Activated T-helper 2 cell treated with anti-CD3 and anti-CD28 coated beads, Interferon-gamma antibody, Interleukin-2, Interleukin-4, amounts not matched to agents 10 μg/mL and 5 μg/mL and 100 μg/mL, durations not matched to agents 14 hours and 24 hours and 36 hours (primary cell): ENCODE data around the gene KCNJ15. TPM values are rescaled to one million over a fixed set of nuclear protein-coding genes. Genes with fewer than 3 reads are reported as not detected.
A peak's percentile ranks its signal among the peaks of the same experiment; 100 is the strongest.

ENCODE experiments used
- DNase-seq: peaks from one replicate; pipeline ENCODE4 v3.0.0; 2021; ENCODE audit warnings: low spot score
- H3K27ac Mint-ChIP-seq: one replicate; pipeline ENCODE4 v1.8.0; 2021; ENCODE audit warnings: mixed read lengths
- H3K27me3 Mint-ChIP-seq: one replicate; pipeline ENCODE4 v1.8.0; 2021; ENCODE audit warnings: low read depth, mixed read lengths
- H3K36me3 Mint-ChIP-seq: one replicate; pipeline ENCODE4 v1.8.0; 2021; ENCODE audit warnings: low read depth, mixed read lengths
- H3K4me1 Mint-ChIP-seq: one replicate; pipeline ENCODE4 v1.8.0; 2021; ENCODE audit warnings: low read depth, mixed read lengths
- H3K4me3 Mint-ChIP-seq: one replicate; pipeline ENCODE4 v1.8.0; 2021; ENCODE audit warnings: low read depth, mild to moderate bottlenecking, moderate library complexity, mixed read lengths
- H3K9me3 Mint-ChIP-seq: one replicate; pipeline ENCODE4 v1.8.0; 2021; ENCODE audit warnings: mixed read lengths
- intact Hi-C: fragments of 100-400 bp; cut with micrococcal nuclease; formaldehyde crosslinking; loops from one replicate; pipeline ENCODE4 v1.15.1; 2023
- total RNA-seq: library from RNA; stranded (reverse); gene quantifications from 2 replicates; pipeline ENCODE4 v1.2.3, GENCODE V29; 2022

KCNJ15 gene
- 0.27 and 0.60 TPM in 2 replicates for total RNA-seq

DNA sequence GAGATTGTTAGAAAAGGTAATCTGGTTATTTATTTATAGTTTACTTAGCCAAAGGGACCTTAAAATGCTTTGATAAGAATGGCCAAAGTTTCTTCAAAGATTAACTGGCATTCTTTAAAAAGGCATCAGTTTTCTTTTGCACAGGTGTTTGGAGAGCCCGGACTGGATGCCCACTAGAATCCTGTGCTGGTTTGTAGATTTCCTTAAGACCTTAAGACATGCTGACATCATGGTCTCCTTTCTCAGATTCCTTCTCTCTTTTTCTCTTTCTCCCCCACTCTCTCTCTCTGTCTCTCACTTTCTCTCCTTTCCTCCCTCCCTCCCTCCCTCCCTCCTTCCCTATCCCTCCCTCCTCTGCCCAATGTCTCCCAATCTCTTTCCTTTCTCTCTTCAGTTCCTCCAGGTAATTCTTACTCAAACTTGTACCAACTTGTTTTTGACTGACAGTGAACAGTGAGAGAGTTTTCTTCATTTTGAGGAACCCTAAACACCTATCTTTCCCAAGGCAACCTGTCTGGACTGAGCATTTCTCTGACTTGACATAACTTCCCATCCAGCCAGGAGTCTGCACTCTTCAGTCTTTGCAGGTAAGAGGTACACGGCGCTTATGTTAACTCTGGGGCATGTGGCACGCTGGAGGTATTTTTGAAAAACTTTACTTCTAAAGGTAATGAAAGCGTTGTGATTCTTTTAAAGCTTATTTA, at the start of gene KCNJ15:
Gene KCNJ15, plus strand, starts transcription at position 393 of the 704 bp plus-strand sequence. CDS start 42,271 bp downstream, outside the sequence.
- intact Hi-C loops = no loop called here
- Mint-ChIP-seq H3K27me3 (peaks cover 63% of the 10 kb centered on the region), H3K36me3 (no peaks in the 10 kb centered on the region), H3K4me3 (no peak within 1 kb of the TSS), H3K9me3 (no peaks in the 10 kb centered on the region), H3K4me1 (no peaks in the 10 kb centered on the region), H3K27ac (no peak within 1 kb of the TSS)
- DNase-seq = no peak

DNA sequence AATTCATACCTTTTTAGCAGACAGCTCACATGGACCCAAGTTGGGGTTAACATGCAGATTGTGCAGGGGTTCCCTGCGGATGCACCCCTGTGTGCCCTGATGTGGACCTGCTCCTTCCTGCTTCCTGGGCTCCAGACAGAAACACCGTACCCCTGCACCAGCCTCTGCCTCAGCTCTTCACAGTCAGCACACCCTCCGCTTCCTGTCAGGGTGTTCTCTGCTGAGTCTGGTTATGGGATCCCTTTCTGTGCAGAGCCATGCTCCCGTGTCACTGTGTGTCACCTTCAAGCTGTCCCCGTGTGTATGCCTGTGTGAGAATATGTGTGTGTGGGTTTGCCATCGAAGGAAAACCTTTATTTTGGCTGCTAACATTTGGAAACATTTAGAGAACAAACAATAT, 48.7 kb upstream of the KCNJ15 start:
- Mint-ChIP-seq H3K4me3 (no peak overlapping the region), H3K27ac (no peak overlapping the region)
- intact Hi-C loops = no loop called here

DNA sequence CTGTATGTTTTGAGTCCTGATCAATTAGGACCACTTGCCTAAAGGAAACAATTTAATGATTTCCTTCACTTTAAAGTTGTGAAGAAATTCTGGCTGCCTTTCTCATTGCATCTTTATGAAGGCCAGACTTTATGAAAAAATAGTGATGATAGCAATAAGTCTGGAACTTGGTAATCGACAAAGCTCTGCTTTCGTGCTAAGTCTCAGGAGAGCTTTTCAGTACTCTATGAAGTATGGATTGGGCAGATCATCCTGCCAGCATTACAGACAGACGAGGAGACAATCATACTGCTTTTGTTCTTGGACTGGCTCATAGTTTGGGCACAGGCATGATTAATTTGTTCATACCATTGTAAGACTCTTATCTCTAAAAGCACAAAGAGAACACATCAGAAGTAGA, 45.5 kb upstream of the KCNJ15 start:
- intact Hi-C loops = no loop called here
- Mint-ChIP-seq H3K4me1 (no peaks in the 10 kb centered on the region), H3K27ac (no peak overlapping the region), H3K36me3 (no peaks in the 10 kb centered on the region), H3K4me3 (no peak overlapping the region), H3K27me3 (peaks cover 22% of the 10 kb centered on the region), H3K9me3 (no peaks in the 10 kb centered on the region)
- no peak for DNase-seq

More for the DNA sequence above, 48.7 kb upstream of the KCNJ15 start:
- DNase-seq = no peak
- Mint-ChIP-seq H3K36me3 (no peaks in the 10 kb centered on the region), H3K4me1 (no peaks in the 10 kb centered on the region), H3K27me3 (peaks cover 16% of the 10 kb centered on the region), H3K9me3 (no peaks in the 10 kb centered on the region)

DNA sequence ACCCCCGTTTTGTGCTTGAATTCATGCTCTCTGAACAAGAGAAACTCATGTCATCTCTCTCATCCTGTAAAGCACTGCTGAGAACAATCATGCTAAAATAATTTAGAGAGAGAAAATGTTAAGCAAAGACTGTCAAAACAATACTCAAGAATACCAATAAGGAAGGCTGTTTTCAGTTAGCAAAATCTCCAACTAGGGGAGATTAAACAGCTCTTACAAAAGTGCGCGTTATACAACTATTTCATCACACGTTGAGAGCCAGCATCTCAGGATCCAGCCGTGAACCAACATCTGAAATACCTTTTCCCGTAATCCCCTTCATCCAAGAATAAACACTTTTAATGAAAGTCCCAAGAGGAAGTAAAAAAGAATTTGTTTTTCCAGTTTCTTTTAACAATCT, 44.1 kb upstream of the KCNJ15 start:
- Mint-ChIP-seq H3K27ac (no peak overlapping the region), H3K27me3 (peaks cover 24% of the 10 kb centered on the region), H3K9me3 (no peaks in the 10 kb centered on the region), H3K4me3 (no peak overlapping the region), H3K36me3 (no peaks in the 10 kb centered on the region), H3K4me1 (no peaks in the 10 kb centered on the region)
- DNase-seq = no peak
- intact Hi-C loops = no loop called here

DNA sequence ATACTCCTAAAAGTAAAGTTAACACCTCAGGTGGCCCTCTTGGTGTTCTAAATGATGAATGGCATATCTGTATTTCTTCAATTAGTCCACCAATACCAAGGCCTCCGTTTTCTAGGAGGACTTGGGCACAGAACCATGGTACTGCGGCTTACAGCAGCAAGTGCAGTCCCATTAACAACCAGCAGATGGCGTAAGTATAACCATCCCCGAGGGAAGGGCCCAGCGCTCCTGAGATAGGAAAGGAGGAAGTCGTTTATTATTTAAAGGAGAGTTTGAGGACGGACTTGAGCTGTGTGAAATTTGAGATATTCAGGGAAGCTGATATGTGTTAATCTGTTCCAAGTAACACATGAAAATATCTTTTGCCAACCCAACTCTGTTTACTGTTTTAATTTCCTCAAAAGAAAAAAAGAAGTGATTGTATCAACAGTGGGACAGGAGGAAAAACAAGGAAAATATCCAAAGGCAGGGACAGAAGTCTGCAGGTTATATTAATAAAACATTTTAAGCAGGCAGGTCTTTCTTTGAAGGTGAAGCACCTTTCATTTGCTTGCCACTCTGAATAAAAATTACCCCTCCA, 37.7 kb upstream of the KCNJ15 start:
- no peak overlapping the region for H3K27ac Mint-ChIP-seq

DNA sequence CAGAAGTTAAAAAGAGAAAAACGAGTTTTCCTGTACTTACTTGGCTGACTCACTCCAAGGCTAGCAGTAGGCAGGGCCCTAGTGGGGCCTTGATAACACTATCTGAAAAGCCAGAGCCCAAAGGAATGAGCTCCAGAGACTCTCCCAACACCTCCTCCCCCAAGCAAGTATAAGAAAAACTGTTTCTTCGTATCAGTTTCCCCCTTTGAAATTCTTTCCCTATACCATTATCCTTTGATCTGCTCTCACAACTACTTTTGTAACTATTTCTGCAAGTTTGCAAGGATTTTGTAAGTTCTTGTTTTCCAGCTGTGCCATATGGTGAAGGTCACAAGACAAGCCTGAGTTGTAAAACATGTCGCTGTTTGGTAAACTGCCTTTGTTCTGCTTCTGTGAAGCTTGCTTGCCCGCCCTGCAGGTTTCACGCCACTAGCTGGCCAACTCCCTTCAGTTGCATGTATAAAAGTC, 36.5 kb upstream of the KCNJ15 start:
- intact Hi-C loops = no loop called here
- H3K36me3 Mint-ChIP-seq = peaks cover 3% of the 10 kb centered on the region
- no peak overlapping the region for H3K27ac Mint-ChIP-seq
- H3K4me1 Mint-ChIP-seq = peaks cover 6% of the 10 kb centered on the region
- no peak overlapping the region for H3K4me3 Mint-ChIP-seq
- H3K27me3 Mint-ChIP-seq = peaks cover 5% of the 10 kb centered on the region
- peaks cover 29% of the 10 kb centered on the region for H3K9me3 Mint-ChIP-seq
- DNase-seq = no peak

More for the DNA sequence above, 37.7 kb upstream of the KCNJ15 start:
- Mint-ChIP-seq H3K9me3 (peaks cover 26% of the 10 kb centered on the region), H3K27me3 (peaks cover 6% of the 10 kb centered on the region), H3K4me3 (no peak overlapping the region), H3K36me3 (peaks cover 3% of the 10 kb centered on the region), H3K4me1 (peaks cover 6% of the 10 kb centered on the region)
- peak; percentile 35 for DNase-seq
- intact Hi-C loops = loop anchor here (1.0 to 2.0 kb wide), 3 partner anchors 60 to 137 kb away; no protein-coding TSS in a partner anchor

DNA sequence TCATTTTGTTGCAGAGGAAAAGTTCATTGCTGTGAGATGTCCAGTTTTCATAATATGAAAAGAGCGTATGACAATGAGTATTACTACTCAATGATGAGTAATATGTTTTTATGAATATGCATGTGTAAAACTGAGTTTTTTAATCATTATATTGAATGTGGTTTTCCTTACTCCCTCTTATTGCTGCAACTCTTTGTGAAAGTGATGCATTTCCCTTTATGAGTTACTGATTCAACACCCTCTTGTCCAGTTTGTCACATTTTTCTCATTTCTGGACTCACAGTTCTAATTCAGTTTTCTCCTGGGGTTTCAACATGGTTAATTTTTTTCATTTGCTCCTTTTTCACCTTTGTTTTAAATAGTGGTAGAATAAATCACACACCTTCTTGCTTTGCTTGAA, 35.2 kb upstream of the KCNJ15 start:
- Mint-ChIP-seq H3K27ac (no peak overlapping the region), H3K4me1 (peaks cover 6% of the 10 kb centered on the region), H3K4me3 (no peak overlapping the region), H3K36me3 (peaks cover 3% of the 10 kb centered on the region), H3K9me3 (peaks cover 30% of the 10 kb centered on the region), H3K27me3 (peaks cover 2% of the 10 kb centered on the region)
- intact Hi-C loops = no loop called here
- no peak for DNase-seq

DNA sequence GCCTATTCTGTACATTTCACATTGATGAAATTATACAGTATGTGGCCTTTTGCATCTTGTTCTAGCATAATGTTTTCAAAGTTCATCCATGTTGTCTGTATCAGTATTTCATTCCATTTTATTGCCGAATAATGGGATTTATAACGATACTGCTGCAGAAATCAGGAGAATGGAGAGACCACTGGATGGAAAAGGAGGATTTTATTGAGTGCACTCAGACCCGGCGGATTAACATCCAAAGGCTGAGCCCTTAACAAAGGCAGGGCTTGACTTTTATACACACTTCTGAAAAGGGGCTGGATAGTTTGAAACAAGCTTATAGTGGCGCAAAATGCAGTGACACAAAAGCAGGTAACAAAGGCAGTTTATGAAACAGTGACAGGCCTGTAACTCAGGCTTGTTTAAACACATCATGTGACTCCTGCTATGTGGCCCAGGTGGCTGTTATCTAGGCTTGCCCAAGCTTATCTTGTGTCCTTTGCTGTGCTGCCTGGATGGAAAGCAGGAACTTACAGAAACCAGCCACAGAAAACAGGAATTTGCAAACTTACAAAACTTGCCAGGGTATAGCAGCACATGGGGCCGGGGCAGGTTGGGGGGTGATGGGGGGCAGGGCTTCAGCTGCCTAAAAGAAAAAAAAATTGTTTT, 32.8 kb upstream of the KCNJ15 start:
- peaks cover 6% of the 10 kb centered on the region for H3K4me1 Mint-ChIP-seq
- H3K27ac Mint-ChIP-seq = no peak overlapping the region
- H3K36me3 Mint-ChIP-seq = peaks cover 2% of the 10 kb centered on the region
- no peak for DNase-seq
- intact Hi-C loops = no loop called here
- peaks cover 51% of the 10 kb centered on the region for H3K9me3 Mint-ChIP-seq
- no peaks in the 10 kb centered on the region for H3K27me3 Mint-ChIP-seq
- no peak overlapping the region for H3K4me3 Mint-ChIP-seq

DNA sequence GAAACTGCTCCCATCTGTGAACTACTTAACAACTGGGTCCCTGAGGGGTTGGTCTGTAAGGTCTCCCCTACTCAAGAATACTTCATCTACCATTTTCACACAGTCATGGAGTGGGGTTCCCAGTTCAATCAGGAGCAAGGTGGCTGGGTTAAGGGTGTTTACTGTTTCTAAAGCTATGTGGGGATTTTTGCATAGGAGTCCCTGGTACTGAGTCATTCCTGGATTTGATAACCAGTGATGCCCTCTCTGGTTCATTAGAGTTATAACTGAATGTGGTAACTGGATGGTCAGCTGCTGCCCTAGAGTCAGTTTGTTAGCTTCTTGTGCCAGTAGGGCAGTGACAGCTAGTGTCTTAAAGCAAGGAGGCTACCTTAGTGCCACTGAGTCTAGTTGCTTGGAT, 29.4 kb upstream of the KCNJ15 start:
- no peaks in the 10 kb centered on the region for H3K36me3 Mint-ChIP-seq
- no peaks in the 10 kb centered on the region for H3K4me1 Mint-ChIP-seq
- peaks cover 69% of the 10 kb centered on the region for H3K9me3 Mint-ChIP-seq
- no peak overlapping the region for H3K27ac Mint-ChIP-seq
- no peak overlapping the region for H3K4me3 Mint-ChIP-seq
- intact Hi-C loops = no loop called here
- DNase-seq = no peak
- H3K27me3 Mint-ChIP-seq = no peaks in the 10 kb centered on the region

DNA sequence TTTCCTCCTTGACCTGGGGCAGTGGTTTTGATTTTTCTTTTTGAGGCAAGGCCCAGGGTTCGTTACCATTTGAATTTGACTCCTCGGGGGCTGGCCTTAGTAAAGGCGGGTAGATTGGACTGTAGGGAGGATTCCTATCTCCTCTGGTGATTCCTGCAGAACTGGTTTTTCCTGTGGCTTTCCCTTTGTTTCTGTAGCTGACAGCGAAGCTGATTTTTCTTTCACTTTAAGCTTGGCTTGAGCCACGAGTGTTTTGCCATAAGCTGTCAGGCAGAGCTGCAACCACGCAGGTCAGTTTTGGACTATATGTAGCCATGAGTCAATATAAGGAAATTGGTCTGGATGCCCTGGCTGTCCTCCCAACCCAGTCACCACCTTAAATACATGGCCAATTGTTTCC, 28.7 kb upstream of the KCNJ15 start:
- Mint-ChIP-seq H3K36me3 (no peaks in the 10 kb centered on the region), H3K27me3 (no peaks in the 10 kb centered on the region), H3K4me3 (no peak overlapping the region), H3K4me1 (no peaks in the 10 kb centered on the region), H3K27ac (no peak overlapping the region), H3K9me3 (peaks cover 66% of the 10 kb centered on the region)
- intact Hi-C loops = no loop called here
- DNase-seq = no peak

DNA sequence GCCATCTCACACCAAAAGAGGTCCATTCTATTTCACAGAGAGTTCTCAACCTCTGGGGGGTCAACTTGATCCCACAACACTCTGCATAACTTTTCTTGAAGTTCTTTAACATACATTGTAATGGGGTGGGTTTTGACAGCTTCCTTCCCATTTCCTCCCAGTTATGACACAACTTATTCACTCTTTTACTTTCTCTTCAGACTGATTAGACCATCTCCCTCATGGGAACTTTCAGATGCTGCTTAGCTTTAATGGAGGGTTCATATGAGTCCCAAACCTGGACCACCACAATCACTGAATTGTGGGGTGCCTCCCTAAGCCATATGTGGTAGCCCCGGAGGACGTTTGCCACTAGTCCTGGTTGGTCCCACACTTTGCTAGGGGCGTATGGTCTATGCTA, 28.3 kb upstream of the KCNJ15 start:
- intact Hi-C loops = no loop called here
- Mint-ChIP-seq H3K4me1 (no peaks in the 10 kb centered on the region), H3K4me3 (no peak overlapping the region), H3K9me3 (peaks cover 65% of the 10 kb centered on the region), H3K36me3 (no peaks in the 10 kb centered on the region), H3K27ac (no peak overlapping the region), H3K27me3 (no peaks in the 10 kb centered on the region)
- DNase-seq = no peak

DNA sequence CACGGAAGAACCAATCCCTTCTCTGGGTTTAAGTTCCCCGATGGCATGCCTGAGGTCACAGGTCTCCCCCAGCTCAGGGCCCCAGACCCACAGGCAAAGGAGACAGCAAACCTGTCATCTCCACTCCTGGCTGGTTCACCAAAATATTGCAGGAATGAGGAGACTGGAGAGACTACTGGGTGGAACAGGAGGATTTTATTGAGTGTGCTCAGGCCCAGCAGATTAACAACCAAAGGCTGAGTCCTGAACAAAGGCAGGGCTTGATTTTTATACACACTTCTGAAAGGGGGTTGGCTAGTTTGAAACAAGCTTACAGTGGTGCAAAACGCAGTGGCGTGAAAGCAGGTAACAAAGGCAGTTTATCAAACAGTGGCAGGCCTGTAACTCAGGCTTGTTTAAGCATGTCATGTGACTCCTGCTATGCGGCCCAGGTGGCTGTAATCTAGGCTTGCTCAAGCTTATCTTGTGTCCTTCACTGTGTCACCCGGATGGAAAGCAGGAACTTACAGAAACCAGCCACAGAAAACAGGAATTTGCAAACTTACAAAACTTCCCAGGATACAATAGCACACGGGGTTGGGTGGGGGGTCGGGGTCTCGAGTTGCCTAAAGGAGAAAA, 27.4 kb upstream of the KCNJ15 start:
- H3K4me3 Mint-ChIP-seq = no peak overlapping the region
- peaks cover 62% of the 10 kb centered on the region for H3K9me3 Mint-ChIP-seq
- DNase-seq = no peak
- intact Hi-C loops = no loop called here
- no peaks in the 10 kb centered on the region for H3K27me3 Mint-ChIP-seq
- H3K36me3 Mint-ChIP-seq = no peaks in the 10 kb centered on the region
- H3K4me1 Mint-ChIP-seq = no peaks in the 10 kb centered on the region
- H3K27ac Mint-ChIP-seq = no peak overlapping the region
